ENCODE results near the gene ARRB1. TPM values are rescaled to one million over a fixed set of nuclear protein-coding genes. Genes with fewer than 3 reads are reported as not detected.

Gene ARRB1
- total and polyA plus RNA-seq, 10 of the 15 experiments (the other 5 are each of a cell fraction or from before 2014, with no cell fraction given): 0.39 to 12.9 (median 1.7) TPM

- H3K9ac ChIP-seq (ENCODE audit: control insufficient read depth, insufficient read depth, low read length): no peak overlapping the region
- no peaks in the 10 kb centered on the region for H3K79me2 ChIP-seq (ENCODE audit: control insufficient read depth, insufficient read depth, low read length)
- BruUV-seq (replicated peaks): no TSS peak
- no peak overlapping the region for H3K4me2 ChIP-seq (ENCODE audit: control insufficient read depth, insufficient read depth)
- ChIA-PET POLR2A (interaction anchor here (0.6 kb wide), 1 partner anchor 92 kb away, joined by 5 read pairs; no protein-coding TSS in a partner anchor), SMC1A (ENCODE audit: uncharacterized antibody, unreplicated experiment) (interaction anchor here (1.0 kb wide), 1 partner anchor 8 kb away, joined by 3 read pairs; no protein-coding TSS in a partner anchor), CTCF (interaction anchor here (0.7 to 1.4 kb wide), 4 partner anchors 15 to 215 kb away, joined by 3 read pairs; no protein-coding TSS in a partner anchor), RAD21 (ENCODE audit: unreplicated experiment) (no interaction called here)
- no peak overlapping the region for H3K27ac ChIP-seq (ENCODE audit: control insufficient read depth, insufficient read depth)
- H3K4me3 ChIP-seq: no peak overlapping the region
- in situ Hi-C loops (cut with MboI): no loop called here
- ATAC-seq: no peak
- H4K20me1 ChIP-seq (ENCODE audit: control insufficient read depth, insufficient read depth): 0 out of 2 replicates have a peak, but pooled peaks cover 2% of the 10 kb centered on the region
- WGBS (ENCODE audit: insufficient coverage, insufficient replicate concordance, low lambda C conversion rate, missing lambda C conversion rate): 37% methylated on average over 17 of the region's 17 CpGs
- no peaks in the 10 kb centered on the region for H3K27me3 ChIP-seq (replicated peaks in 1 of 2; ENCODE audit: control insufficient read depth in 2 of 2, insufficient read depth in 2 of 2, low read length in 1 of 2)
- intact Hi-C loops (cut with micrococcal nuclease; ENCODE audit: unreplicated experiment): no loop called here
- H2AFZ ChIP-seq (ENCODE audit: control insufficient read depth, low read depth, low read length): no peak overlapping the region
- DNase-seq (ENCODE audit: low read depth, low spot score): no peak
- H3K4me1 ChIP-seq (ENCODE audit: control insufficient read depth, insufficient read depth, low read length): no peaks in the 10 kb centered on the region
- H3K9me3 ChIP-seq (replicated peaks; ENCODE audit: control insufficient read depth, insufficient read depth, low read length): no peaks in the 10 kb centered on the region
- no peak for TF ChIP-seq EZH2 (IDR thresholded peaks at IDR 0.05; ENCODE audit: borderline replicate concordance, control insufficient read depth, low read depth, low read length)
- FAIRE-seq: no peak
- H3K36me3 ChIP-seq (ENCODE audit: control insufficient read depth in 2 of 2, insufficient read depth in 2 of 2, low read length in 1 of 2): no peaks in the 10 kb centered on the region
Measured at GRCh38 chr11:75262961-75263852, 88.3 kb downstream of the ARRB1 start.

- WGBS (ENCODE audit: insufficient coverage, insufficient replicate concordance, low lambda C conversion rate, missing lambda C conversion rate): 74% methylated on average over 3 of the region's 4 CpGs
- Histone ChIP-seq H3K9ac (ENCODE audit: control insufficient read depth, insufficient read depth, low read length) (no peak overlapping the region), H3K27ac (ENCODE audit: control insufficient read depth, insufficient read depth) (no peak overlapping the region), H3K4me3 (no peak overlapping the region), H2AFZ (ENCODE audit: control insufficient read depth, low read depth, low read length) (no peak overlapping the region), H4K20me1 (ENCODE audit: control insufficient read depth, insufficient read depth) (0 out of 2 replicates have a peak, but pooled peaks cover 2% of the 10 kb centered on the region), H3K9me3 (replicated peaks; ENCODE audit: control insufficient read depth, insufficient read depth, low read length) (no peaks in the 10 kb centered on the region), H3K4me2 (ENCODE audit: control insufficient read depth, insufficient read depth) (no peak overlapping the region), H3K27me3 (replicated peaks in 1 of 2; ENCODE audit: control insufficient read depth in 2 of 2, insufficient read depth in 2 of 2, low read length in 1 of 2) (no peaks in the 10 kb centered on the region), H3K4me1 (ENCODE audit: control insufficient read depth, insufficient read depth, low read length) (no peaks in the 10 kb centered on the region), H3K36me3 (ENCODE audit: control insufficient read depth in 2 of 2, insufficient read depth in 2 of 2, low read length in 1 of 2) (no peaks in the 10 kb centered on the region), H3K79me2 (ENCODE audit: control insufficient read depth, insufficient read depth, low read length) (no peaks in the 10 kb centered on the region)
- SMC1A ChIA-PET (ENCODE audit: uncharacterized antibody, unreplicated experiment): no interaction called here
- CTCF ChIA-PET: interaction anchor here (0.7 to 1.4 kb wide), 2 partner anchors 14 to 107 kb away, joined by 3 read pairs; no protein-coding TSS in a partner anchor
- in situ Hi-C loops (cut with MboI) (no loop called here), intact Hi-C loops (cut with micrococcal nuclease; ENCODE audit: unreplicated experiment) (no loop called here)
- TF ChIP-seq IRF4 (IDR thresholded peaks at IDR 0.05; ENCODE audit: low read depth, low read length) (no peak), WRNIP1 (IDR thresholded peaks at IDR 0.05; ENCODE audit: borderline replicate concordance, low read depth, low read length) (no peak)
- RAD21 ChIA-PET (ENCODE audit: unreplicated experiment): no interaction called here
- no peak for FAIRE-seq
- POLR2A ChIA-PET: no interaction called here
- no TSS peak for BruUV-seq (replicated peaks)
- no peak for DNase-seq (ENCODE audit: low read depth, low spot score)
- no peak for ATAC-seq
Measured at GRCh38 chr11:75262436-75262835, 89.0 kb downstream of the ARRB1 start.

Data from GM12878 (cell line).